IMR-90 (cell line): ENCODE measurements around the gene INPP5A. TPM values are rescaled to one million over a fixed set of nuclear protein-coding genes. Genes with fewer than 3 reads are reported as not detected.

Source experiments
- ATAC-seq: fragments of 200-7000 bp; cut with Tn5 transposase; 2 replicates; pipeline ENCODE4 v1.9.1; 2020; ENCODE audit warnings: low read depth, mild to moderate bottlenecking, moderate library complexity
- BruUV-seq: library from RNA; stranded (reverse); fragments of 400-500 nt; replicated peaks from 2 replicates; lab custom pipeline; 2021; lab: Mats Ljungman, UMichigan
- CTCF ChIA-PET: fragments of 300-600 bp; formaldehyde crosslinking; extraction: SDS; loops from one replicate; lab custom pipeline; 2021; ENCODE audit warnings: antibody characterized with exemption; lab: Yijun Ruan, JAX
- POLR2A ChIA-PET: fragments of 300-600 bp; sonication (Branson Sonifier 250); formaldehyde crosslinking; loops from one replicate; lab custom pipeline; 2022; ENCODE audit warnings: antibody characterized with exemption; ENCODE audit not compliant: unreplicated experiment; lab: Charles Lee
- DNase-seq: peaks from one replicate; pipeline ENCODE4 v3.0.0; 2013
- H2AFZ ChIP-seq: replicated peaks from 2 replicates; pipeline ENCODE3; 2013; ENCODE audit warnings: low read length, mild to moderate bottlenecking; ENCODE audit not compliant: poor library complexity
- H2AK5ac ChIP-seq: 2 replicates; pipeline ENCODE4 v1.6.1; 2013; ENCODE audit warnings: low read depth, low read length, inconsistent platforms
- H2AK9ac ChIP-seq: replicated peaks from 2 replicates; pipeline ENCODE3; 2013; ENCODE audit warnings: mild to moderate bottlenecking, low read depth, low read length, moderate library complexity; ENCODE audit not compliant: poor library complexity
- H2BK120ac ChIP-seq: 2 replicates; pipeline ENCODE4 v1.6.1; 2013; ENCODE audit warnings: low read depth, low read length, inconsistent platforms
- H2BK15ac ChIP-seq: 3 replicates; pipeline ENCODE4 v1.6.1; 2013; ENCODE audit warnings: low read depth, low read length, inconsistent platforms
- H2BK20ac ChIP-seq: 2 replicates; pipeline ENCODE4 v1.6.1; 2013; ENCODE audit warnings: low read depth, mild to moderate bottlenecking, inconsistent platforms, low read length, moderate library complexity
- H2BK5ac ChIP-seq: 2 replicates; pipeline ENCODE4 v1.6.1; 2013; ENCODE audit warnings: mild to moderate bottlenecking, low read depth, low read length, inconsistent platforms; ENCODE audit not compliant: poor library complexity, severe bottlenecking
- H3K14ac ChIP-seq: replicated peaks from 2 replicates; pipeline ENCODE4 v1.6.1; 2013; ENCODE audit warnings: low read depth, low read length, inconsistent platforms
- H3K18ac ChIP-seq: 2 replicates; pipeline ENCODE4 v1.6.1; 2013; ENCODE audit warnings: low read depth, low read length, control low read depth
- H3K23ac ChIP-seq: 2 replicates; pipeline ENCODE4 v1.6.1; 2013; ENCODE audit warnings: low read depth, low read length, inconsistent platforms
- H3K27ac ChIP-seq: 2 replicates; pipeline ENCODE4 v1.5.1; 2013; ENCODE audit warnings: mild to moderate bottlenecking, control low read depth, low read length; ENCODE audit not compliant: insufficient read depth
- H3K27me3 ChIP-seq: 2 replicates; pipeline ENCODE4 v1.6.1; 2013; ENCODE audit warnings: low read length; ENCODE audit not compliant: control insufficient read depth, insufficient read depth
- H3K36me3 ChIP-seq: 2 replicates; pipeline ENCODE4 v1.6.1; 2013; ENCODE audit warnings: low read length, mixed read lengths; ENCODE audit not compliant: control insufficient read depth, insufficient read depth
- H3K4ac ChIP-seq: 2 replicates; pipeline ENCODE4 v1.6.1; 2013; ENCODE audit warnings: low read depth, low read length, inconsistent platforms
- H3K4me1 ChIP-seq: 2 replicates; pipeline ENCODE4 v1.6.1; 2013; ENCODE audit warnings: low read length, mixed read lengths; ENCODE audit not compliant: control insufficient read depth, insufficient read depth
- H3K4me2 ChIP-seq: 2 replicates; pipeline ENCODE4 v1.6.1; 2013; ENCODE audit warnings: low read depth, mild to moderate bottlenecking, control low read depth, low read length, moderate library complexity
- H3K4me3 ChIP-seq: 2 replicates; pipeline ENCODE4 v1.5.1; 2013; ENCODE audit warnings: low read depth, mild to moderate bottlenecking, control low read depth, low read length, moderate library complexity; ENCODE audit not compliant: insufficient read depth
- H3K56ac ChIP-seq: 2 replicates; pipeline ENCODE4 v1.6.1; 2013; ENCODE audit warnings: low read length, inconsistent platforms; ENCODE audit not compliant: insufficient read depth; ENCODE audit errors: extremely low read depth
- H3K79me1 ChIP-seq, 2 experiments: 2 replicates each; pipeline ENCODE4 v1.6.1; 2013; ENCODE audit warnings: low read length in 2 of 2, inconsistent platforms in 1 of 2, low read depth in 1 of 2
- H3K9ac ChIP-seq: 2 replicates; pipeline ENCODE4 v1.6.1; 2013; ENCODE audit warnings: low read depth, low read length, control low read depth
- H3K9me1 ChIP-seq: 2 replicates; pipeline ENCODE4 v1.6.1; 2013; ENCODE audit warnings: low read length, inconsistent platforms; ENCODE audit not compliant: insufficient read depth
- H3K9me3 ChIP-seq: 2 replicates; pipeline ENCODE4 v1.6.1; 2013; ENCODE audit warnings: low read length; ENCODE audit not compliant: control insufficient read depth, insufficient read depth
- H4K20me1 ChIP-seq: 2 replicates; pipeline ENCODE4 v1.6.1; 2013; ENCODE audit warnings: low read length, inconsistent platforms; ENCODE audit not compliant: insufficient read depth
- H4K5ac ChIP-seq: 2 replicates; pipeline ENCODE4 v1.6.1; 2013; ENCODE audit warnings: mild to moderate bottlenecking, low read depth, low read length, control low read depth
- H4K8ac ChIP-seq, 2 experiments: 2 replicates each; pipeline ENCODE4 v1.6.1; 2013; ENCODE audit warnings: low read depth in 2 of 2, low read length in 2 of 2, control low read depth in 1 of 2, inconsistent platforms in 1 of 2
- H4K91ac ChIP-seq: 2 replicates; pipeline ENCODE4 v1.6.1; 2013; ENCODE audit warnings: low read depth, low read length, inconsistent platforms; ENCODE audit not compliant: insufficient read depth
- BHLHE40 ChIP-seq: fragments of 150-350 bp; IDR thresholded peaks from 2 replicates; pipeline ENCODE4 v1.6.1; 2016; ENCODE audit warnings: mild to moderate bottlenecking, low read depth, low read length
- CEBPB ChIP-seq: IDR thresholded peaks from 2 replicates; pipeline ENCODE4 v1.6.1; 2012; ENCODE audit warnings: low read depth, low read length, improper control_type of control experiment
- CHD1 ChIP-seq: IDR thresholded peaks from 2 replicates; pipeline ENCODE4 v1.6.1; 2012; ENCODE audit warnings: low read depth, low read length, improper control_type of control experiment
- FOS ChIP-seq: fragments of 150-350 bp; IDR thresholded peaks from 2 replicates; pipeline ENCODE4 v1.6.1; 2016; ENCODE audit warnings: low read depth, low read length
- MAZ ChIP-seq: IDR thresholded peaks from 2 replicates; pipeline ENCODE4 v1.6.1; 2012; ENCODE audit warnings: low read depth, mild to moderate bottlenecking, low read length, improper control_type of control experiment, moderate library complexity, borderline replicate concordance
- MXI1 ChIP-seq: IDR thresholded peaks from 2 replicates; pipeline ENCODE4 v1.6.1; 2012; ENCODE audit warnings: low read depth, mild to moderate bottlenecking, low read length, moderate library complexity, borderline replicate concordance
- NFE2L2 ChIP-seq: fragments of 150-350 bp; IDR thresholded peaks from 2 replicates; pipeline ENCODE4 v1.6.1; 2016; ENCODE audit warnings: low read depth, mild to moderate bottlenecking, low read length
- POLR2A ChIP-seq: IDR thresholded peaks from 2 replicates; pipeline ENCODE4 v1.6.1; 2012; ENCODE audit warnings: mild to moderate bottlenecking, low read depth, low read length
- RAD21 ChIP-seq: IDR thresholded peaks from 2 replicates; pipeline ENCODE4 v1.6.1; 2012; ENCODE audit warnings: low read length, improper control_type of control experiment
- RCOR1 ChIP-seq: IDR thresholded peaks from 2 replicates; pipeline ENCODE4 v1.6.1; 2012; ENCODE audit warnings: mild to moderate bottlenecking, low read length, improper control_type of control experiment; ENCODE audit not compliant: insufficient replicate concordance
- RFX5 ChIP-seq: IDR thresholded peaks from 2 replicates; pipeline ENCODE4 v1.8.0; 2012; ENCODE audit warnings: low read depth, mild to moderate bottlenecking, low read length, moderate library complexity
- SMC3 ChIP-seq: fragments of 150-350 bp; IDR thresholded peaks from 2 replicates; pipeline ENCODE4 v1.6.1; 2016; ENCODE audit warnings: low read depth, mild to moderate bottlenecking, antibody characterized with exemption, low read length, moderate library complexity
- WGBS, 2 experiments: methylation state at CpG; one replicate each; pipeline versions ENCODE4 v1.1.5 to v1.1.7; 2013; ENCODE audit warnings: missing lambda C conversion rate in 2 of 2; ENCODE audit not compliant: insufficient read length in 1 of 2; ENCODE audit errors: extremely low coverage in 2 of 2; 5-methylcytosine and 5-hydroxymethylcytosine counted together
- dilution Hi-C: fragments of 300-500 bp; cut with HindIII; formaldehyde crosslinking; loops from one replicate; pipeline ENCODE4 v1.14.3; 2018; ENCODE audit warnings: low sequenced_read_pairs; ENCODE audit not compliant: unreplicated experiment
- in situ Hi-C: fragments of 300-500 bp; cut with MboI; formaldehyde crosslinking; loops from 3 replicates; pipeline ENCODE4 v1.14.3; 2019; ENCODE audit warnings: low sequenced_read_pairs, inconsistent platforms, mixed read lengths
- intact Hi-C: fragments of 100-400 bp; cut with micrococcal nuclease; formaldehyde crosslinking; loops from 2 replicates; pipeline ENCODE4 v1.10.0; 2022
- polyA plus RNA-seq, 3 experiments: library from polyadenylated mRNA; depleted of rRNA; stranded (reverse); fragments of >200 nt; gene quantifications; 2 replicates each; pipeline ENCODE4 v1.2.3, GENCODE V29; 2012; ENCODE audit warnings: low replicate concordance in 1 of 3
- total RNA-seq: library from RNA; depleted of rRNA; stranded (reverse); fragments of >200 nt; gene quantifications from 2 replicates; pipeline ENCODE4 v1.2.3, GENCODE V29; 2012
- TF ChIP-seq, protein P1 (sequence below): fragments of 150-350 bp; IDR thresholded peaks from 2 replicates; pipeline ENCODE4 v1.6.1; 2017; ENCODE audit warnings: mild to moderate bottlenecking, antibody characterized with exemption, low read length, low read depth
- TF ChIP-seq, protein P2 (sequence below): conservative IDR thresholded peaks from 2 replicates; pipeline ENCODE4 v1.5.1; 2012; ENCODE audit warnings: mild to moderate bottlenecking, low read depth, low read length, improper control_type of control experiment
- TF ChIP-seq, protein P3 (sequence below): fragments of 150-350 bp; IDR thresholded peaks from 2 replicates; pipeline ENCODE4 v1.6.1; 2016; ENCODE audit warnings: low read depth, mild to moderate bottlenecking, low read length, moderate library complexity, borderline replicate concordance

Gene INPP5A
- total and polyA plus RNA-seq, 2 of the 4 experiments (the other 2 are of a cell fraction) = 21.4 to 36.7 TPM

DNA sequence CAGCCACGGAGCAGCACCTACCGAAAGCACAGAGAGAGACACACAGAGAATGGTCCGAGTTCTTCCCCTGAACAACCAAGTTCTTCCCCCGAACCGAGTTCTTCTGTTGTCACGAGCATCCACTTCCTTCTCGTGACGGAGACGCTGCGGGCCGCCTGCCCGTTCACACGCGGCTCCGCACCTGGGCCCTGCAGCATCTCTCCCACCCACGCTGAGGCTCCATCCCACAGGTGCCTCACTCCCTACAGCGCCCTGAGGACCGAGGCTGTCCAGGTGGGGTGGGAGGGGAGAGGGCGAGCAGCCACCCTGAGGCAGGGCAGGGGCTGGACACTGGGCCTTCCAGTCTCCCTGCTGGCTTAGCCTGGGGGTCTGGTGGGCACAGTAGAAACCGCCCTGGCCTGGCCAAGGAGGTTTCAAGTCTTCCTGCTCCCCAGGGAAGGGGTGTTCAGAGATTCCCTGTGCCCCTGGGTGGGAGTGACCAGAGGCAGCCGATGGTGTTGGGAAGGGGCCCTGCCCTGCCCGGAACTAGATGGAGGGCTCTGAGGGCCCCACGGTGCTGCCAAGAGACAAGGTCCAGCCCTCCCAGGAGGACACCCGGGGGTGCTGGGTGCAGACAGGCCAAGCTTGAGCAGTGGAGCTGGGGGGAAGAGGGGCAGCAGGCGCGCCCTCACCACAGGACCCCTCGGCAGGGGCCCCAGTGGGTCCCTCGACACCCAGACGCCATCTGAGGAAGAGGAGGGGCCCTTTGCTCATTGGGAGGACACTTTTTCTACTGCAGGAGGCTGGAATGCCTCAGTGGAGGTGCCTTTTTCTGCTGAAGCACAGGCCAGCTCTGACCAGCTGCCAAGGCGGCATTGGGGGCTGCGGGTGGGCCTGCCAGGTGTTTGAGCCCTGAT lies 253.6 kb downstream of the INPP5A start:
- no peak for ATAC-seq
- Histone ChIP-seq H3K9me3 (no peaks in the 10 kb centered on the region), H2AK9ac (no peak overlapping the region), H3K18ac (no peak overlapping the region), H4K5ac (no peak overlapping the region), H4K91ac (no peak overlapping the region), H3K4ac (no peak overlapping the region), H3K23ac (no peak overlapping the region), H3K79me1 (no peaks in the 10 kb centered on the region), H3K9me1 (no peaks in the 10 kb centered on the region), H3K36me3 (no peaks in the 10 kb centered on the region), H4K8ac (no peak overlapping the region), H2BK20ac (no peak overlapping the region), H3K4me1 (no peaks in the 10 kb centered on the region), H3K9ac (no peak overlapping the region), H2AFZ (no peak overlapping the region), H3K27me3 (peaks cover 50% of the 10 kb centered on the region), H3K14ac (no peak overlapping the region), H4K20me1 (no peaks in the 10 kb centered on the region), H2BK120ac (no peak overlapping the region), H3K4me2 (no peak overlapping the region), H2BK15ac (no peak overlapping the region), H3K56ac (no peak overlapping the region), H2AK5ac (no peak overlapping the region), H3K4me3 (no peak overlapping the region), H3K27ac (no peak overlapping the region), H2BK5ac (no peak overlapping the region)
- no TSS peak for BruUV-seq
- CTCF ChIA-PET = interaction anchor here (1.4 kb wide), 1 partner anchor 137 kb away, joined by 3 read pairs; no protein-coding TSS in a partner anchor
- POLR2A ChIA-PET = no interaction called here
- in situ Hi-C loops (no loop called here), intact Hi-C loops (no loop called here), dilution Hi-C loops (no loop called here)
- no peak for DNase-seq
- 55% methylated on average over 6 of the region's 31 CpGs; no CpG with 5 or more reads in 1 of the 2 experiments for WGBS, 2 experiments
- TF ChIP-seq SMC3 (no peak), RFX5 (no peak), CHD1 (no peak), FOS (no peak), CEBPB (no peak), NFE2L2 (no peak), POLR2A (no peak), MAZ (no peak), BHLHE40 (no peak), MXI1 (no peak), RCOR1 (no peak), RAD21 (no peak)
- TF ChIP-seq, protein P1, sequence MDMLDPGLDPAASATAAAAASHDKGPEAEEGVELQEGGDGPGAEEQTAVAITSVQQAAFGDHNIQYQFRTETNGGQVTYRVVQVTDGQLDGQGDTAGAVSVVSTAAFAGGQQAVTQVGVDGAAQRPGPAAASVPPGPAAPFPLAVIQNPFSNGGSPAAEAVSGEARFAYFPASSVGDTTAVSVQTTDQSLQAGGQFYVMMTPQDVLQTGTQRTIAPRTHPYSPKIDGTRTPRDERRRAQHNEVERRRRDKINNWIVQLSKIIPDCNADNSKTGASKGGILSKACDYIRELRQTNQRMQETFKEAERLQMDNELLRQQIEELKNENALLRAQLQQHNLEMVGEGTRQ = no peak
- TF ChIP-seq, protein P2, sequence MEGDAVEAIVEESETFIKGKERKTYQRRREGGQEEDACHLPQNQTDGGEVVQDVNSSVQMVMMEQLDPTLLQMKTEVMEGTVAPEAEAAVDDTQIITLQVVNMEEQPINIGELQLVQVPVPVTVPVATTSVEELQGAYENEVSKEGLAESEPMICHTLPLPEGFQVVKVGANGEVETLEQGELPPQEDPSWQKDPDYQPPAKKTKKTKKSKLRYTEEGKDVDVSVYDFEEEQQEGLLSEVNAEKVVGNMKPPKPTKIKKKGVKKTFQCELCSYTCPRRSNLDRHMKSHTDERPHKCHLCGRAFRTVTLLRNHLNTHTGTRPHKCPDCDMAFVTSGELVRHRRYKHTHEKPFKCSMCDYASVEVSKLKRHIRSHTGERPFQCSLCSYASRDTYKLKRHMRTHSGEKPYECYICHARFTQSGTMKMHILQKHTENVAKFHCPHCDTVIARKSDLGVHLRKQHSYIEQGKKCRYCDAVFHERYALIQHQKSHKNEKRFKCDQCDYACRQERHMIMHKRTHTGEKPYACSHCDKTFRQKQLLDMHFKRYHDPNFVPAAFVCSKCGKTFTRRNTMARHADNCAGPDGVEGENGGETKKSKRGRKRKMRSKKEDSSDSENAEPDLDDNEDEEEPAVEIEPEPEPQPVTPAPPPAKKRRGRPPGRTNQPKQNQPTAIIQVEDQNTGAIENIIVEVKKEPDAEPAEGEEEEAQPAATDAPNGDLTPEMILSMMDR = no peak
- TF ChIP-seq, protein P3, sequence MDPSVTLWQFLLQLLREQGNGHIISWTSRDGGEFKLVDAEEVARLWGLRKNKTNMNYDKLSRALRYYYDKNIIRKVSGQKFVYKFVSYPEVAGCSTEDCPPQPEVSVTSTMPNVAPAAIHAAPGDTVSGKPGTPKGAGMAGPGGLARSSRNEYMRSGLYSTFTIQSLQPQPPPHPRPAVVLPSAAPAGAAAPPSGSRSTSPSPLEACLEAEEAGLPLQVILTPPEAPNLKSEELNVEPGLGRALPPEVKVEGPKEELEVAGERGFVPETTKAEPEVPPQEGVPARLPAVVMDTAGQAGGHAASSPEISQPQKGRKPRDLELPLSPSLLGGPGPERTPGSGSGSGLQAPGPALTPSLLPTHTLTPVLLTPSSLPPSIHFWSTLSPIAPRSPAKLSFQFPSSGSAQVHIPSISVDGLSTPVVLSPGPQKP = no peak
